Upper lobe of left lung (tissue), 6 donors: Measurements from ENCODE around the gene ARHGAP10. TPM values are rescaled to one million over a fixed set of nuclear protein-coding genes. Genes with fewer than 3 reads are reported as not detected.

Experiments
- ATAC-seq, 2 donors: fragments of 200-7000 bp; cut with Tn5 transposase; one replicate each; pipeline ENCODE4 v1.9.1; 2022; ENCODE audit warnings: mild to moderate bottlenecking in 2 of 2, moderate library complexity in 2 of 2; ENCODE audit not compliant: low FRiP score in 2 of 2
- DNase-seq, 2 donors: peaks; one replicate each; pipeline ENCODE4 v3.0.0-alpha.2; 2019 to 2020
- H3K27ac ChIP-seq, 4 donors: fragments of 200-600 bp; sonication (generic); one replicate each; pipeline ENCODE4 v1.5.1; 2016 to 2019
- H3K27me3 ChIP-seq, 4 donors: fragments of 200-600 bp; sonication (generic); one replicate each; pipeline ENCODE4 v1.5.1; 2017 to 2019
- H3K36me3 ChIP-seq, 4 donors: fragments of 200-600 bp; sonication (generic); one replicate each; pipeline ENCODE4 v1.5.1; 2016 to 2019
- H3K4me1 ChIP-seq, 4 donors: fragments of 200-600 bp; sonication (generic); one replicate each; pipeline ENCODE4 v1.5.1; 2018 to 2019
- H3K4me3 ChIP-seq, 4 donors: fragments of 200-600 bp; sonication (generic); one replicate each; pipeline ENCODE4 v1.5.1; 2017 to 2019; ENCODE audit warnings: mild to moderate bottlenecking in 2 of 4, moderate library complexity in 1 of 4
- H3K9me3 ChIP-seq, 4 donors: fragments of 200-600 bp; sonication (generic); one replicate each; pipeline ENCODE4 v1.5.1; 2018 to 2019
- EP300 ChIP-seq, 4 donors: sonication (generic); formaldehyde crosslinking; IDR thresholded peaks; one replicate each; pipeline ENCODE4 v1.5.1; 2017; ENCODE audit warnings: antibody characterized with exemption in 4 of 4, control low read depth in 2 of 4
- POLR2A ChIP-seq, 4 donors: fragments of 450-650 bp; IDR thresholded peaks; one replicate each; pipeline ENCODE4 v1.5.1; 2016 to 2017; ENCODE audit warnings: antibody characterized with exemption in 4 of 4, mild to moderate bottlenecking in 2 of 4
- POLR2AphosphoS5 ChIP-seq, 2 donors: sonication (generic); formaldehyde crosslinking; IDR thresholded peaks; one replicate each; pipeline ENCODE4 v1.5.1; 2017; ENCODE audit warnings: antibody characterized with exemption in 2 of 2
- WGBS, 2 donors: methylation state at CpG; one replicate each; pipeline ENCODE4 v1.1.5; 2017 to 2018; 5-methylcytosine and 5-hydroxymethylcytosine counted together
- total RNA-seq, 6 donors: library from RNA; depleted of rRNA in 4 of 6; stranded (reverse); fragments of >200 nt in 4 of 6; gene quantifications; one replicate each; pipeline versions ENCODE4 v1.1.0 to v1.2.1, GENCODE V29; 2016 to 2021
- TF ChIP-seq, protein P1 (sequence below), 6 experiments: fragments of 450-650 bp in 4 of 6; fragments of 200-600 bp in 2 of 6; sonication (generic) in 2 of 6; IDR thresholded peaks; one replicate each; pipeline ENCODE4 v1.5.1; 2016 to 2019; ENCODE audit warnings: antibody characterized with exemption in 6 of 6
- donor health status: DM: no; HTN: no; CAD: no; lungs with moderate emphysema.
- donor health status: DM: no; HTN: yes; CAD: no; lungs with severe emphysema.

The ARHGAP10 gene
- total RNA-seq, 6 donors from 2014 or later: 25.9 to 47.1 (median 29.5) TPM

- Histone ChIP-seq H3K9me3 (no peaks in the 10 kb centered on the region), H3K27ac (no peak overlapping the region), H3K36me3 (no peaks in the 10 kb centered on the region)
Observed at GRCh38 chr4:148057984-148058859, 326.3 kb downstream of the ARHGAP10 start.

DNA sequence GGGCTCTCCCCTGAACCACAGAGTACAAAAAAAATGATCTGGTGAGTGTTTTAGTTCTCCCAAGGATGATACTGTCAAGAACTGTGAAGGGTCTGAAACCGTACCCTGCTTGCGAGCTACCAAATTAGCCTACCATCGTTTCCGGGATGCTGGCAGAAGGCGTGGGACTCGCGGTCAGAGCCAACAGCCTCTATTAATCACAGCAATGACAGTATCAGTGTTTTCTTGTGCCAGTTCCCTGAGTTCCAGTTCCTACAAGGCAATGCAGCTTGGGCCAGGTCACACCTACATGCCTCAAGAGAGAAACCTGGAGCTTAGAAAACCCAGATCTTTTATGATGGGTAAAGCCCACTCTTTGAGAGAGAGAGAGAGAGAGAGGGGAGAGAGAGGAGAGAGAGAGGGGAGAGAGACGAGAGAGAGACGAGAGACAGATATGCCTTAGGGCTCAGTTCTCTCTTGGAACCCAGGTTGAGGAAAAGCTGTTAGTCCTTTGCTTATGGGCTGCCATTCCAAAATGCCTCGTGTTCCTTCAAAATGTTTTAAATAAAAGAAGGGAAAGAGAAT, 327.8 kb downstream of the ARHGAP10 start:
- Histone ChIP-seq H3K4me3 (no peak overlapping the region), H3K9me3 (no peaks in the 10 kb centered on the region), H3K36me3 (peaks cover 0 to 6% (median 0%) of the 10 kb centered on the region in 4 donors), H3K27ac (no peak overlapping the region), H3K4me1 (peaks cover 0 to 15% (median under 1%) of the 10 kb centered on the region in 4 donors), H3K27me3 (no peaks in the 10 kb centered on the region)
- 84 to 92% methylated on average over 10 of the region's 10 CpGs for WGBS, 2 donors
- DNase-seq: no peak
- ATAC-seq: no peak
- TF ChIP-seq EP300 (IDR thresholded peaks at IDR 0.05) (no peak), POLR2AphosphoS5 (IDR thresholded peaks at IDR 0.05) (no peak), POLR2A (IDR thresholded peaks at IDR 0.05) (no peak)
- TF ChIP-seq, protein P1, sequence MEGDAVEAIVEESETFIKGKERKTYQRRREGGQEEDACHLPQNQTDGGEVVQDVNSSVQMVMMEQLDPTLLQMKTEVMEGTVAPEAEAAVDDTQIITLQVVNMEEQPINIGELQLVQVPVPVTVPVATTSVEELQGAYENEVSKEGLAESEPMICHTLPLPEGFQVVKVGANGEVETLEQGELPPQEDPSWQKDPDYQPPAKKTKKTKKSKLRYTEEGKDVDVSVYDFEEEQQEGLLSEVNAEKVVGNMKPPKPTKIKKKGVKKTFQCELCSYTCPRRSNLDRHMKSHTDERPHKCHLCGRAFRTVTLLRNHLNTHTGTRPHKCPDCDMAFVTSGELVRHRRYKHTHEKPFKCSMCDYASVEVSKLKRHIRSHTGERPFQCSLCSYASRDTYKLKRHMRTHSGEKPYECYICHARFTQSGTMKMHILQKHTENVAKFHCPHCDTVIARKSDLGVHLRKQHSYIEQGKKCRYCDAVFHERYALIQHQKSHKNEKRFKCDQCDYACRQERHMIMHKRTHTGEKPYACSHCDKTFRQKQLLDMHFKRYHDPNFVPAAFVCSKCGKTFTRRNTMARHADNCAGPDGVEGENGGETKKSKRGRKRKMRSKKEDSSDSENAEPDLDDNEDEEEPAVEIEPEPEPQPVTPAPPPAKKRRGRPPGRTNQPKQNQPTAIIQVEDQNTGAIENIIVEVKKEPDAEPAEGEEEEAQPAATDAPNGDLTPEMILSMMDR (IDR thresholded peaks at IDR 0.05): no peak

More at GRCh38 chr4:148057984-148058859, 326.3 kb downstream of the ARHGAP10 start:
- TF ChIP-seq POLR2A (IDR thresholded peaks at IDR 0.05): no peak
- TF ChIP-seq EP300 (IDR thresholded peaks at IDR 0.05): no peak
- no peak for TF ChIP-seq POLR2AphosphoS5 (IDR thresholded peaks at IDR 0.05)
- TF ChIP-seq, protein P1 (IDR thresholded peaks at IDR 0.05): no peak
- 91 to 94% methylated on average over 14 of the region's 14 CpGs for WGBS, 2 donors
- Histone ChIP-seq H3K27me3 (no peaks in the 10 kb centered on the region), H3K4me3 (no peak overlapping the region), H3K4me1 (peaks cover 0 to 22% (median 5%) of the 10 kb centered on the region in 4 donors)
- ATAC-seq (no peak), DNase-seq (no peak)

DNA sequence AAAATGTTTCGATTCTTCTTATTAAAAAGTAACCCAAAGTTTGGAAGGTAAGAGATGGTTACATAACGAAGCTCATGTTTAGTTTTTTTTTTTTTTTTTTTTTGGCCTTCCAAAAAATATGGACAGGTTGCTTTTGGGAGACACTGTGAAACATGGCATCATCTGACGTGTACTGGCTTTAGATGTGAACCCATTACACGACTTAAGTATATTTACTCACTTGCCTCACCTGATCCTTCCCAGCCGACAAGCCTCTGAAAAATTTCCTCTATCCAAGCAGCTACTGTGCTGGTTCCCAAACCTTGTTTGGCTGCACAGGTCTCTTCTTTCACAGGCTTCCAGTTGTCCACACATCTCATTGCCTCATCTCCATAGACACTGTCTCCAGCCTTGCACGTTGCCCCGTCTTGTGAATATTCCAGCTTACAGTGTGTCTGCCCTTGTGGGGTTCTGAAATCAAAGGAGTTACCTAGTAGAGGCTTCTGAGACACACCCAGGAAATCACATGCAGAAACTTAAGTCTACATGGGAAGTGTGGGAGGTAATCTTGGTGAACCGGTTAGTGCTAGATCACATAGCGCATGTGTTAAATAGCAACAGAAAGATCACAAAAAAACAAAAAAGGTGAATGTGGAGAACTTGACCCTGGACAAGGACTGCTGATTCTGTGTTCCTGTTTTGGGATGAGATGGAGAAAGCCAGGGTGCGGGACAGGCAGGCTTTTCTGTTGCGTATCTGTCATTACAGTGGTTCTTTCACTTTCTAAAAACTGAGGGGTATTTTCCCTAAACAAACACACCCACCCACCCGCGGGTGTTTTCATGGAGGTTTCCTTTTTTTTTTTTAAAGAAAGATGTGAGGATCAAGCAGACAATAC, 328.6 kb downstream of the ARHGAP10 start:
- Histone ChIP-seq H3K36me3 (peaks cover 0 to 7% (median 0%) of the 10 kb centered on the region in 4 donors), H3K4me1 (peaks cover 0 to 15% (median 0%) of the 10 kb centered on the region in 4 donors), H3K27me3 (no peaks in the 10 kb centered on the region), H3K9me3 (no peaks in the 10 kb centered on the region), H3K27ac (peak overlapping the region in 2 of 4 donors; percentile 23 to 51), H3K4me3 (peak overlapping the region in 1 of 4 donors; percentile 2)
- DNase-seq (no peak), ATAC-seq (peak in 1 of 2 donors; percentile 54)
- TF ChIP-seq POLR2A (IDR thresholded peaks at IDR 0.05) (no peak), EP300 (IDR thresholded peaks at IDR 0.05) (no peak), POLR2AphosphoS5 (IDR thresholded peaks at IDR 0.05) (no peak)
- TF ChIP-seq, protein P1 (IDR thresholded peaks at IDR 0.05): no peak
- WGBS, 2 donors: 64 to 65% methylated on average over 13 of the region's 13 CpGs

DNA sequence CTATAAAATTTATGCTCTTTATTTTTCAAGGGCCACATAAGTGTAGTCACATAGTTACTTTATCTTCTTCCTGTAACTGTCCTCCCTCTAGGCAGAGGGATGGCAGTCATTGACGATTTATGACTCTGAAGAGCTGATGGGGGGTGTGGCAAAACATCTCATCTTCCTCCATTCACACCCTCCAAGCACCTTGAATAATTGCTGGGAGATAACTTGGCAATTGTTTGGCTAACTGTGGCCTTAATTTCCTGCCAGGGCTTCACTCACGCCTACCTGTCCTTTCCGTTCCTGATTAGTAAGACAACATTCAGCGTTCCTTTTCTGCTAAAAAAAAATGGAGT, 329.2 kb downstream of the ARHGAP10 start:
- Histone ChIP-seq H3K4me3 (no peak overlapping the region), H3K36me3 (peaks cover 0 to 9% (median 0%) of the 10 kb centered on the region in 4 donors), H3K27me3 (no peaks in the 10 kb centered on the region), H3K27ac (no peak overlapping the region), H3K9me3 (no peaks in the 10 kb centered on the region), H3K4me1 (peaks cover 0 to 15% (median 0%) of the 10 kb centered on the region in 4 donors)
- ATAC-seq (no peak), DNase-seq (no peak)
- WGBS, 2 donors: 53 to 58% methylated on average over 4 of the region's 4 CpGs
- no peak for TF ChIP-seq EP300 (IDR thresholded peaks at IDR 0.05)
- TF ChIP-seq POLR2A (IDR thresholded peaks at IDR 0.05): no peak
- TF ChIP-seq, protein P1 (IDR thresholded peaks at IDR 0.05): no peak
- no peak for TF ChIP-seq POLR2AphosphoS5 (IDR thresholded peaks at IDR 0.05)
